ENCODE data around the gene DLGAP1.

The DLGAP1 gene

DNA sequence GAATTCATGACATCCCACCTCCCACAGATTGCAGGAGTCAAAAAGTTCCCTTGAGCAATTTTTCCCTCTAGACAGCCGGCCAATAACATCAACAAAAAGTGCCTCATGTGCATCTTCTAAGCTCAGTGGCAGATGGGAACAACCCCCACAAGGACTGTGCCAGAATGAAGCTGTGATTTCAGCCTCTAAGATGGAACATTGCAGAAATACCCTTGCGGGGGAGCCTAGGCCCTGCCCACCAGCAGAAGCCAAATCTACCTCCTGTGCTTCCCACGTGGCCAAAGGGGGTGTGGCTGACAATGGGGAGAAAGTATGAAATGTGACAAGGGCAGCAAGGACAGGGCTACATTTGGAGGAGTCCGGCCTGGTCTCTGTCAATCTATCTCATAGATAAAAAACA lies 522.8 kb downstream of the DLGAP1 start:
- no peak for DNase-seq (ENCODE audit: low read depth)

- no peak for DNase-seq (ENCODE audit: low read depth)
Observed at GRCh38 chr18:3931542-3932112, 523.5 kb downstream of the DLGAP1 start.

GRCh38 chr18:3931013-3931315 lies 524.1 kb downstream of the DLGAP1 start:
- no peak for DNase-seq (ENCODE audit: low read depth)

DNA sequence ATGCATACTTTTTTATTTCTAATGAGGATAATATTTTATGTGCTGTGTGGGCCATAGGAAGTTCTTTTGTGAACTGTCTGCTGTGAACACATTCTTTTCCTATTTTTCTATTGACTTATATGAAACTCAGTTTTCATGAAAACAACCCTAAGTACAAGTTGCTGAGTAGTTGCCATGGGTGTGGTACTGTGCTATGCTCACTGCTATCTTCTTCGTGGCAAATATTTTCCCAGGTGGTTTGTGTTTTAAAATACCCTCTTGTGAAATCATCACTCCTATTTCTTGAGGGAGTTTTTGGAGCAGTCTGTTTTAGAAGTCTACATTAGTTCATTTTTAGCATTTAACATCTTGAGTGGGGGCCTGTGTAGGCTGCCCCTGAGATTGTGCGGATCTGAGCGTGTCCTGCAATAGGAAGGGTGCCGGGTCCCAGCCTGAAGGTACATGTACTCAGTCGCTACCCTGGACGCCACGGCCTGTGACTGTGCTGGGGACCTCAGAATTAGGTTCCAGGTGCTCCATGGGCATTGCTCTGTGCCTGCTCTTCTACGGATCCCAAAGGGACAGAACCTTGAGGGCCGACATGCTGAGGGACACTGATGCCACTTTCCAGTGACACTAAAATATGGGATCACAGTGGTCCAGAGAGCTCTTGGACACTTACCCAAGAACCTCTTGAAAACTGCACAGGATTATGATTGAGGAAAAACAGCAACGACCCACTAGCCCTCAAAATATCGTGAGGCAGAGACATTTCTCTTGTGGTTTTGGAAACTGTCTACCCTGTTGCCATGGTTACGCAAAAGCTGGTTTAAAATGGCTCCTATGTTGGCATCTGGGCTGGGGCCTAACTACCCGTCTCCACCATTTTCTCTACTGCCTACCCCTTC lies 524.7 kb downstream of the DLGAP1 start:
- no peak for DNase-seq (ENCODE audit: low read depth)

DNA sequence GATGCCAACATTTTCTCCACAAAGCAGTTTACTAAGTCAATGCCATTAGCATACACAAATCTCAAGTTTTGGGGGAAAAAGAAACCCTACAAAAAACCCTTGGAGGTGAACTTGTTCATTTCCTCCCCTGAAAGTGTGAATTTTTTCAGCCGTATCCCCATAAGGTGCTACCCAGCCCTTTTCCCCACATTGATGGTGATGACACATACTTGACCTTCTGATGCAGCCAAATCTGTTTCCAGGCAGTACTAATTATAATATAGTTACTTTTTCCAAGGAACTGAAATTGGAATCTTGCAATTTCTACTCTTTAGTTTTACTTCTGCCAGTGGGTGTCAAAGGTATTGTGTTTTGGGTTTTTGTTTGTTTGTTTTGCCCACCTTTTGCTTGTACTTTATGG lies 530.7 kb downstream of the DLGAP1 start:
- DNase-seq (ENCODE audit: low read depth), result no peak

GRCh38 chr18:3923750-3924149 lies 531.4 kb downstream of the DLGAP1 start:
- no peak for DNase-seq (ENCODE audit: low read depth)

DNA sequence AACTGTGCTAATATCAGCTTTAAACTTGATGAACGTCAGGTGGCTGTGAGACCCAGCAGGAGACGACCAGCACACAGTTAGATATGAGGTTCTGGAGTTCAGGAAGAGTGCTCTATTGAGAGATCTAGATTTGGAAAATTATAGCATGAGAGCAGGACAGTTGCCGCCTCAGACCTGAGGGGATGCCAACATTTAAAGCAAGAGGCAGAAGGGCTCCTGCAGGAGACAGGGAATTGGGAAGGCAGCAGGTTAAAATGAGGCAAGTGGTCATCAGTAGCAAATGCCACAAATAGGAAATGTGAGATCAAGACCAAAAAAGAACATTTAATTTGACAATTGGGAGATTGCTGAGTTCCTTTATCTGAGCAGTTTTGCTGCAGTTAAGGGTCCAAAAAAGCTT lies 533.3 kb downstream of the DLGAP1 start:
- no peak for DNase-seq (ENCODE audit: low read depth)

DNA sequence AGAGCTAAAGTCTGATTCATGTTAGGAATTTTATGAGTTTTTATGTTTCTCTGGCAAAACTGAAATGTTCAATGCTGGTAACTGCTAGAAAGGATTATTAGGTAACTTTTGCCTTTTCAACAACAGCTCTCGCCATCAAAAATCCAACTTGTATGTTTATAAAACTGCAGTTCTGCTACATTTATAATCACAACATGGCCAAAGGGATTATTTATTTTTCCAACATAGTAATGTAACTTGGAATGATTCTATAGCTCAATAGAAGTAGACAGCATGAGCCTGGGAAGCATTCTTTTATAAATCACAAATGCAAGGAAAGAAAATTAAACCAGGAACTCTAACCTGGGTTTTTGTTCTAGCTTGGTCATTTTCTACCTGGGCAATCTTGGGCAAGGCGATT lies 534.3 kb downstream of the DLGAP1 start:
- DNase-seq (ENCODE audit: low read depth), result no peak

GRCh38 chr18:3919396-3920061 lies 535.6 kb downstream of the DLGAP1 start:
- no peak for DNase-seq (ENCODE audit: low read depth)

DNA sequence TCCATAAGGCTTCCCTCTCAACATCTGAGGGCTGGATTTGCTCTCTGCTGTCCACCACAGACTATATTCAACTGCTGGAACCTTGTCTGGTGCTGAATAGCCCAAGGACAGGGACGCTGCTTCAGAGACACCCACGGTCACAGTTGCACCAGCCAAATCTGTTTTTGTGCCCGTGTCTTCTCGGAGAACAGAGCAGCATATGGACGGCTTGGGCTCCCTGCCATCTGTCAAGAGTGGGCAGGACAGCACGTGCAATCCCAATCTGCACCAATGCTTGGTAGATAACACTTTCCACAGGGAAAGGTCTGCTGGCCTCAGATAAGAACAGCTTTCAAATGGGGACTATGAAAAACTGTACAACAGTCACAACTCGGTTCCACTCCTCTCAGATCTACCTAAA lies 539.0 kb downstream of the DLGAP1 start:
- no peak for DNase-seq (ENCODE audit: low read depth)

DNA sequence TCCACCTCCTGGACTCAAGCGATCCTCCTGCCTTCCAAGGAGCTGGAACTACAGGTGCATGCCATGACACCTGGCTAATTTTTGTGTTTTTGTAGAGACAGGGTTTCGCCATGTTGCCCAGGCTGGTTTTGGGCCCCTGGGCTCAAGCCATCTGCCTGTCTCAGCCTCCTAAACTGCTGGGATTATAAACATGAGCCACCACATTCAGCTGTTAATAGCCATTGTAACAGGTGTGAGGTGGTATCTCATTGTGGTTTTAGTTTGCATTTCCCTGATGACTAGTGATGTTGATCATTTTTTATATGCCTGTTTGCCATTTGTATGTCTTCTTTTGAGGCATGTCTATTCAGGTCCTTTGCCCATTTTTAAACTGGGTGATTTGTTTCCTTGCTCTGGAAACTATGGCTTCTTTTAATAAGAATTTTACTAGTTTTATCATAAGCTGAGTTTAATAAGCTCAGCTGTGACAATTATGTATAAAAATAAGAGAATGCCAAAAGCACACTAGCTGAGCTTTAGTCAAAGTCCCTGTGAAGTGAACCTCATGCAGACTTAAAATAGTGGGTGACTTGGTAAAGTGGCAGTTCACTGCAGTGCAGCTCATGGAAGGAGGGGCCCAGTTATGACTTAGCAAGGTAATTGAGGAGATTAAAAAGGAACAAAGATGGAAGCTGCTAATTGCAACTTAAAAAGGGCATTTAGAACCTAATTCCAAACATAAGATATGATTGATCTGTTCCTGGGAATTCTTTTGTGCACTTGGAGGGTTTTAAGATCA lies 540.1 kb downstream of the DLGAP1 start:
- no peak for DNase-seq (ENCODE audit: low read depth)

DNA sequence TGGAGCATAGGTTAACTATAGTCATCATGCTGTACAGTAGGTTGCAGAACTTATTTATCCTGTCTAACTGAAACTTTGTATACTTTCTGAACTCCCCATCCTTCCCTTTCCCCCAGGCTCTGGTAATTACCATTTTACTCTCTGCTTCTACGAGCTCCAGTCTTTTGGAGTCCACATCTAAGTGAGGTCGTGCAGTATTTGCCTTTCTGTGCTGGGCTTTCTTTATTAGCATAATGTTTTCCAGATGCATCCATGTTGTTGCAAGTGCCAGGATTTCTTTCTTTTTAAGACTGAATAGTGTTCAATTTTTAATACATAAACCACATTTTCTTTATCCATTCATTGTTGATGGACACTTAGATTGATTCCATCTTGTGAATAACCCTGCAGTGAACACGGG lies 541.0 kb downstream of the DLGAP1 start:
- no peak for DNase-seq (ENCODE audit: low read depth)

DNA sequence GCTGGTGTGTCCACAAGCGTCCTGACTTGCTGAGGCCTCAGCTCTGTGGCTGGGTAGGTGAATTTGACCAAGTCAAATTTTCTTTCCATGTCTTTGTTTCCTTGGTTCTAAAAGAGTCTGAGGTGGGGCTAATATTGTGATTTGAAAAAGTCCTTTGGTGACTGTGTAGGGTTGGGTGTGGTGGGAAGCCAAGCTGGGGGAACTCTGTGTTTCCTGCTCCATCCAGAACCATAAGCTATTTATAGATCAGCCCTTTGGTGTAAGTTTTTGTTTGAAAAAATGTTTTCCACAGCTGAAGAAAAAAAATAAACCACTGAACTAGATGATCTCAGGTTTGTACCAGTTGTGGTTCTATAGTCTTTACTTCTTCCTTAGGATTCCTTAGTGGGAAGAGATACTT lies 542.4 kb downstream of the DLGAP1 start:
- no peak for DNase-seq (ENCODE audit: low read depth)

DNA sequence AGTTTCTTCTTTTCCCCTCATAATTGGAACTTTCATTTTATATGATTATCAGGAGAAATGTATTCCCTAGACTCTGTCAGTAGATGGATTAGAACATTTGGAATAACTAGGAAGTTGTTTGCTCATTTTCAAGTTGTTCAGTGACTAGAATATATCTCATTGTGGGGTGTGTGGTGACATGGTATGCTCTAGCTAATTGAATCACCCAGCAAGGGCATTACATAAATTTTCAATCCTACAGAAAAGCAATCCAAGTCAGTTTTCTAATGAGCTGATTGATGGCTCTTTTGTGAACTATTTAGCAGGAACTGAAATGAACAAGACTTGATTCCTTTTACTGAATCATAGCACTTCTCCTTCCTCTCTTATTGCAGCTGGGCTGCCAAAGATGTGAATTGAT lies 543.7 kb downstream of the DLGAP1 start:
- DNase-seq (ENCODE audit: low read depth), result no peak

DNA sequence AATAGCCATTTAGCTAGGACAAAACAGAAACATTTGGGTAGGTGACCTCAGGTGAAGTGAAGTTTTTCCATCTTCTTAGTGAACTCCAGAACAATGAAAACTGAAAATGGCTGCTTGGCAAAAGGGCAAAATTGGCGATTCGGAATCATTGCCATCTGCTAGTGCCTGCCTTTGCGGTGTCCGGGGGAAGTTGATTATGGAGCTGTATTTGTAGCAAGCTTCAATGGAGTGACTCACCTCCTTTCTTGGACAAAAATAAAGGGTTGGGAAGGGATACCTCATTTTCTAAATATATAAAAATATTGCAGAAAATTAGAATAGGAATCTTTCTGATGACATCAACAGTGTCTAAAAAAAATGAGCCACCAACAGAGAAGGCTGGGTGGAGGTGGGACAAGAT lies 544.6 kb downstream of the DLGAP1 start:
- no peak for DNase-seq (ENCODE audit: low read depth)

GRCh38 chr18:3907955-3908354 lies 547.2 kb downstream of the DLGAP1 start:
- no peak for DNase-seq (ENCODE audit: low read depth)

DNA sequence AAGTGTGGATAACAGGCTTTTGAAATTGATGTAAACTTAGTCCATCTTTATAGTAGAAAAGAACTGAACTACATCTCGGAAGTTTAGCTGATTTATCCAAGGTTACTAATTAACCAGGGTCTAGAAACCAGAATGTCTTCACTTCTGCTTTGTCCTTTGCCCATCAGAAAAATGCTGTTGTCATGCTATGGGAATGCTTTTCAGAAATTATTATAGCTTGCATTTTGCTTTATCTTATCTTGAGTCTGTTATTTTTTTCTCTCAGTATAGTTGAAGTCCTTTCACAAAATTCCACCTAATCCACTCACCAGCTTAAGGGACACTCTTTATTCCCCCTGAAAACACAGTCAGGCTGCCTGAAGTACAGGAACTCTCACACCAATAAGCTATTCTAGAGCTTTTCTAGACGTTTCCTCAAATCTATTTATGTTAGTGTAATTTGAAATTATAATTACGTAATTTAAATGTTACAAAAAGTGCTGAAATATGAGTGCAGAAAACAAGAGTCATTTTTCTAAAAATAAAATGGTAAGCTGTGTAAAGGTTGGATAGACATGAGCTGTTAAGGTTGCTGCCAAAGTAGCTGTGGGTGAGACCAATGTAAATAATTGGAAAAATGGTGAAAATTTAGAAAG lies 548.9 kb downstream of the DLGAP1 start:
- no peak for DNase-seq (ENCODE audit: low read depth)

GRCh38 chr18:3903337-3903736 lies 551.8 kb downstream of the DLGAP1 start:
- DNase-seq (ENCODE audit: low read depth), result no peak

DNA sequence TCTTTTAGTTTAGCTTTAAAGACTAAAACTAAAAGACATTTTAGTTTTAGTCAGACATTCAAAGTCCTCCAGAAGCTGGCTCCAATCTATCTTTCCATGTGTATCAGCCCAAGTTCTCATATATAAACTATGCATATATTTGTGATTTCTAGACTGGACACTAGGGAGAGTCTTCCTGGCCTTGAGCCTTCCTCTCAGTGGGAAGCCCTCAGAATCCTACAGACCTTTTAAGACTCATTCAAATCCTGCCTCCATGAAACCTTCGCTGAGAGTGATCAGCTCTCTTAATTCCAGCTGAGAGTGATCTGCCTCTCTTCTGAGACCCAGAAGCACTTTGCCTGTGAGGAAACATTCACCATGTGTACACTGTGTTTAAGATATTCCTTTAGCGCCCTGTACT lies 552.4 kb downstream of the DLGAP1 start:
- DNase-seq (ENCODE audit: low read depth), result no peak

DNA sequence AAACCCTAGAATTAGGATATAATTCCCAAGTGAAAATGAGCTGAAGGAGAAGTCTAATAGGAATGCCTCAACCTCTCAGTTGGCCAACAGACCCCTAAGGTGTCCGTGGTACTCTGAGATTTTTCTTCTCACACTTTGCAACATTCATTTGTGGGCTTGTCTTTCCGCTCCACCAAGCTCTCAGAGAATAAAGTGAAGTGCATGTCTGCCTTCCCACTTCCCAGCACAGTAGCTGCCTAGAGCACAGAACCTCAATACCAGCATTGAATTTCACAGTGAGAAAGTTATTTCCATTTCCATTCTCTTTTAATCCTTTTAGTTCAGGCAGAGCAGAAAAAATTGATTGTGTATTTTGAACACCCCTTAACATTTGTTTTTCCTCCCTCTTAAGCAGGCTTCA lies 553.3 kb downstream of the DLGAP1 start:
- DNase-seq (ENCODE audit: low read depth), result no peak

DNA sequence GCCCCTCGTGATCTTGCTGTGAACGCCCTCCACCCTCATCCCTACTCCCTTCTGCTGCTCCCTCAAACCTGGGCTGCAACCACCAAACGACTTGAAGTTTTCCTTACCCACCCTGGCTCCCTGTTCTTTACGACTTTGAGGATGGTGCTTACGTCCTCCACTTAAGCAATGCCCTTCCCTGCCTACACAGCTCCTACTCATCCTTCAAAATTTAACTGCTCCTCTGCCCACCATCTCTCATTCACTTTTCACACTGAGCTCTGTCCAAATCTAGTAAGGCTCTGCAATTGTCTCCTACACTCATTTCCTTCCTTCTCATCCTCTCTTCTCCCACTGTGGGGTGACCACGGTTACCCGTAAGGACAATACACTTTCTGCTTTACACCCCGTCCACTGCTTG lies 554.1 kb downstream of the DLGAP1 start:
- no peak for DNase-seq (ENCODE audit: low read depth)

GRCh38 chr18:3900327-3900726 lies 554.8 kb downstream of the DLGAP1 start:
- DNase-seq (ENCODE audit: low read depth), result no peak
